NCI-H774 (cell line): ENCODE results near the gene PLP2.
"Not testable (repeated sequence)": the region's sequence is repeated elsewhere in the genome, so short reads cannot be mapped to it uniquely, and the experiment has no call there.

Experiments
- DNase-seq: peaks from one replicate; lab custom pipeline; 2025; lab: John Stamatoyannopoulos, UW

The PLP2 gene

GRCh38 chrX:49171752-49172279 lies at the start of gene PLP2:
Gene PLP2 (plus strand): TSS chrX:49171898. CDS start chrX:49172001, 103 bp downstream.
- DNase-seq: peak; percentile 31

DNA sequence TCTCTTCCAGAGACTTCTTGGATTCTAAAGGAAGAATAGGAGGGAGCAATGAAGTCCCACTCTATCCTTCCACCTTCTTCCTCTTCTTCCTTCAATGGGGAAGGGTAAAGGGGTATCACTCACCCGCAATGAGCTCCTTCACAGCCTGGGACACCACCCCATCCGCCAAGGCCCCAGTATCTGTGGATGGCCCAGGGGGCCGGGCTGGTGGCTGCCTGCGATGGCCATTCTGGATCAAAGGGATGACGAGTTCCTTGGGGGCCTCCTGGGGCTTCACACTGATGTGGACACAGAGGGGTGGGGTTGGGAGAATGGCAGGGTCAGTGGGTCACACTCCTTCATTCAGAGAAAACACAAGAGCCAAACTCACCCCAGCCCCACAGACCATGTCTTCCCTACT lies 49.2 kb upstream of the PLP2 start:
- DNase-seq: no peak

- DNase-seq: not testable (repeated sequence)
Observed at GRCh38 chrX:49127742-49128258, 43.9 kb upstream of the PLP2 start.

- DNase-seq: no peak
Observed at GRCh38 chrX:49129427-49129826, 42.3 kb upstream of the PLP2 start.

GRCh38 chrX:49132275-49132674 lies 39.4 kb upstream of the PLP2 start:
- not testable (repeated sequence) for DNase-seq

DNA sequence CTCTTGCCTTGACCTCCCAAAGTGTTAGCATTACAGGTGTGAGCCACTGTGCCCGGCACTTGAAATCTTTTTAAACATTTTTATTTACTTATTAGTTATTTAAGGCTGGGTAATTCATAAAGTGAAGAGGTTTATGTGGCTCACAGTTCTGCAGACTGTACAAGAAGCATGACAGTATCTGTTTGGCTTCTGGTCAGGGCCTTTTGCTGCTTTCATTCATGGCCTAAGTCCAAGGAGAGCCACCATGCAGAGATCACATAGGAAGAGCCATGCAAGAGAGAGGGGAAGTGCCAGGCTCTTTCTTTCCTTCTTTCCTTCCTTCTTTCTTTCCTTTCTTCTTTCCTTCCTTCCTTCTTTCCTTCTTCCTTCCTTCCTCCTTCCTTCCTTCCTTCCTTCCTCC lies 37.9 kb upstream of the PLP2 start:
- DNase-seq: no peak

DNA sequence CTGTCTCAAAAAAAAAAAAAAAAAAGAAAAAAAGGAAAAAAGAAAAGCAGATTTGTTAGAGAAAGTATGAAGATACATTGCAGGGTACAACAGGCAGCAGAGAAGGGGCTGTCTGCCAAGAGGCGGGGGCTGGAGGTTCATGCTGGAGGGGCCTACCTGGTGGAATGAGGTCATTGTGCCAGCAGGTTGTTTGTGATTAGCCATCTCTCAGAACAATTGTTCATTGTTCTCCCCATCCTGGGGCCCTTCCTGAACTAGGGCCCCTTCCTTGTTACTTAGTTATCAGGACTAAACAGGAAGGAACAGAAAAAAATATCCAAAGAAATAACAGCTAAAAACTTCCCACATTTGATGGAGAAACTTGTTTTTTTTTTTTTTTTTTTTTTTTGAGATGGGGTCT lies 34.2 kb upstream of the PLP2 start:
- DNase-seq: no peak

DNA sequence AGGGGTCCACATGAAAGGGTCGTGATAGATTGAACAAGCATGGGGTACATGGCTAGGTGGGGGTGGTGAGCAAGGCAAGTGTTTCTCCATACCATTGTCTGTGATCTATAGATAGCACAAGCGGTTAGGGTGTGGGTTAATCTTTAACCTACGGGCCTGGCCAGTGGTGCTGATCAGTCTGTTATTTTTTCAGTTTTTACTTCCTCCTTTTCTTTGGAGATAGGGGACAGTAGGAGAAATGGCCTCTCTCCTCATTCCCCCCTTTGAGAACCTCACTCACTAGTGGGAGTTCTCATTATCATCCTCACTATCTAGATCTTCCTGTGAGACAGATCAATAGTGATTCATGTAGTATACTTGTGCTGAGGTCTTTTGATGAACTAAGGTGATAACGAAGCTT lies 32.0 kb upstream of the PLP2 start:
- no peak for DNase-seq

- DNase-seq: not testable (repeated sequence)
Observed at GRCh38 chrX:49142264-49142663, 29.4 kb upstream of the PLP2 start.

GRCh38 chrX:49143154-49143553 lies 28.5 kb upstream of the PLP2 start:
- not testable (repeated sequence) for DNase-seq

- no peak for DNase-seq
Observed at GRCh38 chrX:49147282-49147681, 24.4 kb upstream of the PLP2 start.

DNA sequence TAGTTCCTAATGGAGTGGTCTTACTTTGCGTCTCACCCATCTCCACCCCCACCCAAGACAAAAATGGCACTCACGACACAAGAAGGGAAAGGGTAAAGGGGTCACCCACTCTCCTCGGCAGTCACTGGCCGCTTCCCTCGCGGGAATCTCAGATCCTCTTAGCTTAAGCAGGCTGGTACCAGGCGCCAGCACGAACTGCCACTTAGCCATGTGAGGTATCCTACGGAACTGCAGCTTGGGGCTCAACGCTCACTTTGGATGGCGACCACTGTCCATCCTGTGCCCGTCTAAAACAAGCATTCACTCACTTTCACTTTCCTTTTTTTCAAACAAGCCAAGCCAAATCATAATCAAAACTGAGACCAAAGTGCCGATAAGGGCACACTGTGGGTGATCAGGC lies 23.8 kb upstream of the PLP2 start:
- DNase-seq: no peak

DNA sequence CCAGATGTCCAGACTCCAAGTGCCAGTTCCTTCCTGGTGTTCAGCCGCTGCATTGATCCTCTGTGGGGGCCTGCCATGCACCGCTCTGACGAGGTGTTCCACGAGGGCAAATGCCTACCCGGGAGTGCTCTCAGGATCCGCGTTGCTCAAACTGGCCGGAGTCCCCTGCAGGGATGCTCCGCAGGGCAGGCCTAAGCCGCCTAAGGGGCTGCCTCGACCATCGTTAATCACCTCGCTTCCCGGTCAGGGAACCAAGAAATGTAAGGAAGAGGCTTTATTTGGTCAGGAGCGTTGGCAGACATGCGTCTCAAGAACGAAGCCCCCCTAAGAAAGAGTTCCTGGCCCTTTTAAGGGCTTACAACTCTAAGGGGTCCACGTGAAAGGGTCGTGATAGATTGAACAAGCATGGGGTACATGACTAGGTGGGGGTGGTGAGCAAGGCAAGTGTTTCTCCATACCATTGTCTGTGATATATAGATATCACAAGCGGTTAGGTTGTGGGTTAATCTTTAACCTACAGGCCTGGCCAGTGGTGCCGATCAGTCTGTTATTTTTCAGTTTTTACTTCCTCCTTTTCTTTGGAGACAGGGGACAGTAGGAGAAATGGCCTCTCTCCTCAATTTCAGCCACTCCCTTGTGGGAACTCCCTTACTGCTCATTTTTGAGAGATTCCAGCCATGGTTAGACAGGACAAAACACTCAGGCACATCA lies 23.2 kb upstream of the PLP2 start:
- DNase-seq: not testable (repeated sequence)

GRCh38 chrX:49149291-49149690 lies 22.4 kb upstream of the PLP2 start:
- not testable (repeated sequence) for DNase-seq

DNA sequence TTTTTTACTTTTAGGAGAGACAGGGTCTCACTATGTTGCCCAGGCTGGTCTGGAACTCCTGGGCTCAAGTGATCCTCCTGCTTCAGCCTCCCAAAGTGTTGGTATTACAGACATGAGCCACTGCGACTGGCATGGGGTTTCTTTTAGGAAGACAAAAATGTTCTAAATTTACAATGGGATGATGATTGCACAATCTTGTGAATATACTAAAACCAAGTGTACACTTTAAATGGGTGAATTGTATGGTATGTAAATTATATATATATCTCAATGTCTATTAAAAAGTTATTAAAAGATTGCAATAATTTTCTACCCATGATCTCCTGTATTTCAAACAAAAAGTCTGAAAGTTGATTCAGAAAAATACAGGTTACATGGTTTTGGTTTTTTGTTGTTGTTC lies 18.2 kb upstream of the PLP2 start:
- no peak for DNase-seq

DNA sequence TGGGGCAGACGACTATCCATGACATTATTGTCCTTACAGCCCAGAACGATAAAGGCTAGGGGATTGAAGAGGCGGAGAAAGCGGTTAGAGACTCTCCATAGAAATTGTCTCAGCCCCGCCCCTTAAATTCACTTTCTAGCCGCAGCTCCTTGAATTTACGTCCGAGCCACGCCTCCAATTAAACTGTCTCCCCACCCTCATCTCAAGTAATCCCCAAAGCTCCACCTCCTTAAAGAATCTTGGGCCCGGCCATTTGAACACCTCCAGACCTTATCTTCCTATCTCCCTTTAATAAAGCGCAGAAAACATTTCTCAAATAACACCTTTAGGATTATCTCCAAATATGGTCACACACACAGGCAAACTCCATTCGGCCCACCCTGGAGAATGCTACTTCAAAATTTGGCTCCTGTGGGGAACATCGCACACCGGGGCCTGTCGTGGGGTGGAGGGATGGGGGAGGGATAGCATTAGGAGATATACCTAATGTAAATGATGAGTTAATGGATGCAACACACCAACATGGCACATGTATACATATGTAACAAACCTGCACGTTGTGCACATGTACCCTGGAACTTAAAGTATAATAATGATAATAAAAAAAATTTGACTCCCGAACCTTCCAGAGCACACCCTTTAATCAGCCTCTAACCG lies 16.3 kb upstream of the PLP2 start:
- no peak for DNase-seq

GRCh38 chrX:49155900-49156837 lies 15.5 kb upstream of the PLP2 start:
- peak; percentile 76 for DNase-seq

GRCh38 chrX:49157194-49157593 lies 14.5 kb upstream of the PLP2 start:
- DNase-seq: no peak

DNA sequence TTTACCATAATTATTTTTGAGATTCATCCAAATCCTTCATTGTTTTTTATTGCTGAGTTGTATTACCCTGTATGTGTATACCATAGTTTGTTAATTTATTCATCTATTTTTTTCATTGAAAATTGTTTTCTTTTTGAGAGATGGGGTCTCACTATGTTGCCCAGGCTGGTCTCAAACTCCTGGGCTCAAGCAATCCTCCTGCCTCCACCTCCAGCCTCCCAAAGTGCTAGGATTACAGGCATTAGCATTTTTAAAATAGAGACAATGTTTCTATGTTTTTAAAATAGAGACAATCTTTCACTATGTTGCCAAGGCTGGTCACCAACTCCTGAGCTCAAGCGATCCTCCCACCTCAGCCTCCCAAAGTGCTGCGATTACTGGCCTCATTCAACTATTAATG lies 10.8 kb upstream of the PLP2 start:
- no peak for DNase-seq

GRCh38 chrX:49161632-49162031 lies 10.1 kb upstream of the PLP2 start:
- DNase-seq: no peak

DNA sequence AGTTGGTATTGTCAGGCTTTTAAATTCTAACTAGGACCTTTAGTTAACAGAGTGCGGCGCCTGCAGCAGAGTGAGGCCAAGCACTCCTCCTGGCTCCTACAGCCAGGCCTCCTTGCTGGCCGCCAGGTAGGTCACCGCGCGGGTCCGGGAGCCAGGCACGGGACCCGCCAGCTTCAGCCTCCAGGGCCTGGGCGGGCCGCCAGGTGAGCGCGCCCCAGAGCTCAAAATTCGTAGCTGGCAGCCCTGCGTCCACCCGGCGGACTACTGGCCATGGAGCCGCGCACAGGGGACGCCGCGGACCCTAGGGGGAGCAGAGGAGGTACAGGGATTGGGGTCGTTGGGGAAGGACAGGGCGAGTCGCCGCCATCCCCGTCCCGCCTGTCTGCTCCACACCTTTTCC lies 9.1 kb upstream of the PLP2 start, which contains the start of gene MAGIX:
MAGIX (plus strand) TSS at position 139 of the 400 bp plus-strand sequence; CDS start at position 271, 132 bp downstream.
- no peak for DNase-seq
